GM19043 (cell line): ENCODE results near the gene STARD13.

ENCODE experiments used
- ATAC-seq: cut with Tn5 transposase; IDR thresholded peaks from one replicate; pipeline ENCODE4 v1.9.1; 2021; ENCODE audit warnings: low read depth; ENCODE audit not compliant: unreplicated experiment

STARD13 gene

DNA sequence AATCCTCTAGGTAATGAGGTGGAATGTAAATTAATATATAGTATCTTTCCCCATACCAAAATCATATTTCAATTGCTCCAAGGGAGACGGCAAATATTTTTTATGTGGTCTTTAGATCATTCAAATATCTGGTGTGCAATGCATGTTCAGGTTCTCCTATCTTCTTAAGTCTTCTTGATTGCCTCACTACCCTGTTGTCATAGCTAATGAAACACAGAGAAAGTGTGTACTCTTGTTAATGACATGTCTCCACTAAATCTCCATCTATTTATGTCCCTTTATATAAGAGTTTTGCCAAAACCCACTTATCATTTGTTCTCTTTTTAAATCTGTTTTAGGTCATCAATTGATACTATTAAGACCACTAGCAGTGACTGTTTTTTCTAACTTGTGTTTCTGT is 6.6 kb downstream of the STARD13 start:
- no peak for ATAC-seq

- no peak for ATAC-seq
Observed at GRCh38 chr13:33277946-33278345, 7.6 kb downstream of the STARD13 start.

DNA sequence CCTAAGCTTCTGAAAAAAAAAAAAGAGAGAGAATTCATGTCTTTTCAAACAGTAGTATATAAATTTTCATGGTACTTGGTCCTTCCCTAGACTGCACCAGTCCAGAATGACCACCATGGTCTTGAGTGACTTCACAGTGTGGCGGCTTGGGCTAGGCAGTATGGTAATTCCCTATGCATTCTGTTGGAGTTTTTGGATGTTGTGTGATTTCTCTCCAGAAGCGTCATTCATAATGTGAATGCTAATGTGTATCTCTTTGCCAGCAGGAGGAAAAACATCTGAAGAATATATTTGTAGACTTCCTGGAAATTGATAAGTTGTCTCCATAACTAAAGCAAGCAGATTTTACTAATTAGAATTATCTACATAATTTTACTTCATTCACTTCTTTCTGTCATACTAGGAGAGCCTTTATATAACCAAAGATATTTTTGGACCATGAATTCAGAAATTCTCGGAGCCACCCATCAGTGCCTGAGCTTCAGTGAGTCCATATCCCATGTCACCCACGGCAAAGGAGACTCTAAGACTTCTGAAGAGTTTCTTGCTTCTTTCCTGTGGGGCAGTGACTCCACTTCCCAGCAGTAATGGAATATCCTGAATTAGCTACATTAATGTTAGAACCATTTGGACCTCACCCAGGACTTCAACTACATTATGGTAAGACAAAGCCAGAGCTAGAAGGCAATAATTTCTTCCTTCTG is 8.4 kb downstream of the STARD13 start:
- no peak for ATAC-seq

DNA sequence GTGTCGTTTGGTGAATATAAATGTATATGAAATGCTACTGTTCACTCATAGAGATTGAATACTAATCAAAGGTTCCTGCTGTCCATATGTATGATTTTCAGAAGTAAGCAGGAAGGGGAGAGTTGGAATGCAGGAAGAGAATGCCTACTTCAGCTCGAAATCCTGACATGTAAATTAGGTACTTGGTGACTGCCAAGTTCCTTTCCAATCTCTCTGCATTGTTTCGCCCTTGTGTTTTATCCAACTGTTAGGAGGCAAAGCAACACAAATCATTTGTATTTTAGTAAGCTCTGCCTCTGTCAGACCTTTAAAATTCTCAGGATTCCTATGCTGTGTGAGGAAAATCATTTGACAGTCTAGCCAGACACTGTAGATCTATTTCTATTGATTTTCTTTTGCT is 9.0 kb downstream of the STARD13 start:
- ATAC-seq: no peak

DNA sequence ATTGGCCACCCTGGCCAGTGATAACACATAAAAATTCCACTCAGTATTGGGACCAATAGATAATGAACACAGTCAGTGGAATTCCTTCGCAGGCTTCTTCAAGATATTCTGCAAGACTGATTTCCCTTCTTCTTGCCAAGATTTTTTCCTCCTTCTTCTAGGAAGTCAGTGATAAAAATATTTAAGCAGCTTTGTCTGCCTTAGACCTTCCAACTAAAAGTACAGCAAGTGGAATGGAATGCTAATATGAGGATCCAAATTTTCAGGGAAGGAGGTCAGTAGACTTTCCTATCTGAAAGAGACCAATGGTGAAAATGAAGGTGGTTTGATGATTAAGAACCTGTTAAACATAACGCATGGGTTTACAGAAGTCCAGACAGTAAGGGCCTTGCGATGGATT is 9.6 kb downstream of the STARD13 start:
- no peak for ATAC-seq

DNA sequence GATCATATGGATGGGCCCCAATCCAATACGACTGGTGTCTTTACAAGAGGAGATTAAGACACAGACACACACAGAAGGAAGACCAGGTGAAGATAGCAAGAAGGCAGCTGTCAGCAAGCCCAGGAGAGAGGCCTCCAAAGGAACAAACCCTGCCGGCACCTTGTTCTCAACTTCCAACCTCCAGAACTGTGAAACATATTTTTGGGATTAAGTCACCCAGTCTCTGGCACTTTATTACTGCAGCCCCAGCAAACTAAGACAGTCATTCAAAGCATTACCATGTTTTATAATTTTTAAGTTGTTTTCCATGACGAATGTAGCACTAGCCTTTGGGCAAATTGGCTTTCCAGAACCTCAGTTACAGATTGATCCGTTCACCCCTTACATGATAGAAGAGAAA is 11.3 kb downstream of the STARD13 start:
- ATAC-seq: no peak

DNA sequence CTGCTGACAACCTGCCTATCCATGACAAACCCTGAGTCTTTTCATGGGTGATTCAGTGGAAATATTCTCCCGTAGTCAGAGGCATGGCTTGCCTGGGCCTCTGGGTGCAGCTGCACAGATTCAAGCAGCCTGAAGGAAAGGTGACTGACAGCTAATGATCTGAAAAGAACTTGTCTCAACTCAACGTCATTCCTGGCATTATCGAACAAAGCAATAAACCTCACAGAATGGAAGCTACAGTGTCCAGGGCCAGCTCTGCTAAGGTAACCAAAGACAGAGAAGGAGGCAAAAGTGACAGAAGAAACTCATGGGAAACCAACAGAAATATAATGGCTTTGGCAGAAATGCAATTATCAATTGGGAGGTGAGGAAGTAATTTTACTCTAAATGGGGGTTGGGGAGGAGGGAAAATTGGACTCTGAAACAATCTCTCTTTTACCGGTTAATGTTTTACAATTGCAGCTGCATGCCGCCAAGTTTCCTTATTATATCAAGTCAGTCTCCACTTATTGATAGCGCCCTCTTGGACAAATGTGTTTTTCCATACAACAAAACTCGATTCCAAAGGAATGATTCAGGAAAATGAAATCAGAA is 12.9 kb downstream of the STARD13 start:
- no peak for ATAC-seq

- no peak for ATAC-seq
Observed at GRCh38 chr13:33271759-33272158, 13.8 kb downstream of the STARD13 start.

DNA sequence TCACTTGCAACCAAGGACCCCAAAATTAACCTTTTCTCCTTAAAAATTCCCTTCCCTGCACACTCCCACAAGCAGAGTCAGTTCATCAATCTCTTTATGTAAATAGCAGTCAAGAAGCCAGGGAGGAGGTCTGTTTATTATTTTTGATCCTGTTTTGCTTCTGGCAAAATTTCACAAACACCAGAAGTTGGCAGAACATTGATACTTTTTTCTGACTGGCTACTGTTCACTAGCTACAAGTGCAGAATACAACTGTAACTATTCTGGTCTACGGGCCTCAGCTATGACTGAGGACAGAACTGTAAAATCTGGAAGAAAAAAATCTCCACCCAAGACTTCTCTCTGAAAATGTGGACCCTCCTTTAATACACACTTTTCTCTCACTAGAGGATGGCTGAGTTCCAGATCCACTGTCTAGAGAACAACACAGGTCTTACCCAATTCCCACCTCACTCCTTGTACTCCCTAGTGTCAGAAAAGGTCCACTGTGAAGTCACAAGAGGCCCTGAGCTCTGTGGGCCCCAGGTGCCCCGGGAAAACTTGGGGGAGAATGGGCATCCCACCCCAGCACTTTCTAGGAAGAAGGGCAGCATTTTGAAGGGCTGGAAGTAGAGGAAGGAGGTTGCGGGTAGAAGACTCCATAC is 14.5 kb downstream of the STARD13 start:
- no peak for ATAC-seq

- ATAC-seq: no peak
Observed at GRCh38 chr13:33265607-33266006, 19.9 kb downstream of the STARD13 start.

GRCh38 chr13:33265133-33265532 is 20.4 kb downstream of the STARD13 start:
- no peak for ATAC-seq

- ATAC-seq: no peak
Observed at GRCh38 chr13:33264620-33264978, 21.0 kb downstream of the STARD13 start.

GRCh38 chr13:33263976-33264619 is 21.5 kb downstream of the STARD13 start:
- no peak for ATAC-seq

DNA sequence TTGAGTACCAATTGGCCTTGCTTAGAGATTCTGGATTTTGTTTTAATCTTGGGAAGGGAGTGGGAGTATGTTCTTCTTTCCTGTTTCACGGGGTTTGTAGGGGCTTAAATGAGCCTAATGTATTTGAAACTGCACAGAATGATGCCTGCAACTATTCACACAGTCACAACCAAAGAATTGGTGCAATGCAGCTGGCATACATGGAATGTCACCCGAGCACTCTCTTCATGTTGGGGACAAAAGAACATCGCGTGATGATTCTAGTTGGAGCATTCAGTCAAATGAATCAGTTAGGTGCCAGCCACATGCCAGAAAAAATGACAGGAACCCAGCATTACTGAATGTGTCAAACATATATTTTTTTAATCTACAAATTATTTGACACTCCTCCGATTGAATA is 22.1 kb downstream of the STARD13 start:
- ATAC-seq: no peak

DNA sequence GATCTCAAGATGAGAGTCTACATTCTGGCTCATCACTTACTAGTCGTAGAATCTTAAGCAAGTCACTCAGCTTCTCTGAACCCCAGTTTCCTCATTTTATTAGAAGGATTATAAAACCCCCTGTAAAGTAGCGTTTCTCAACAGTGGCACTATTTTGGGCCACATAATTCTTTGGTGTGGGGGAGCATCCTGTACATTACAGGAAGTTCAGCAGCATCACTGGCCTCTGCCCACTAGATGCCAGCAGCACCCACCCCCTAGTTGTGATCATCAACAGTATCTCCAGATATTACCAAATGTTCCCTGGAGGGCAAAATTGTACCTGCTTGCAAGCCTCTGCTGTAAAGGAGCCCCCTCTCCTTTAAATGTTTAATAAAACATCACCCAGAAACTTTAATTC is 22.6 kb downstream of the STARD13 start:
- no peak for ATAC-seq

DNA sequence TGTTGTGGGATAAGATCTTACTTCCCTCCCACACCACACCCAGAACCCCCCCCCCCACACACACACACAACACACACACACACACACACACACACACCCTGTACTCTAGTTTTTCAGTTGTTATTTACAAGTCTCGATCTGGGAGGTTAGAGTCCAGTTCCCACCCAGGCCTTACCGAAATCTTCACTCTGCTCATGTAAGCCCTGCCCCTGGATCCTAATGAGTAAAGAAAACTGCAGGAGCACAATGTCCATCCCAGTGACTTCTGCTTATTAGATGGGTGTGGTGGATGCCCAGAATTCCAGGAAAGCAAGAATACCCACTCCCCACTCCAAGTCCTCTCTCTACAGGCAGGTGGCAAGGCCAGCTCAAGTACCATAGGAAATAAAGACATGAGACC is 23.0 kb downstream of the STARD13 start:
- ATAC-seq: no peak

DNA sequence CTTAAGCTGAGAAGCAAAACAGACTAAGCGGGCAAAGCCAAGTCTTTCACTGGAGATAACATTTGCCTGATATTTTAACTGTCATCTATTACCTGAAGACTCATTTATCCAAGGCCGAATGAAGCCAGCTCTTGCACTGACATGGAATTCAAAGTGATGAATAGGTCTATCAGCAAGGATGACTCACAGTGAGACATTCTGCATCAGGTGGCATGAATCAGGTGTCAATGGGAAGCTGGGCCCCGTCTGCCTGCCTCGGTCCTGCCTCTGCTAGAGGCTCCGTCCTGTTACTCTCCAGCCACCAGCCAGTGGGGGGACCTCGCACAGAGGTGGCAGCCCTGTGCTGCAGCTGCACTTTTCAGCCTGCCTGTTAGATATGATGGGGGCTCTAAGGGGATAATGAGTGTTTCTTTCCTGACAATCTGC is 23.5 kb downstream of the STARD13 start:
- no peak for ATAC-seq

DNA sequence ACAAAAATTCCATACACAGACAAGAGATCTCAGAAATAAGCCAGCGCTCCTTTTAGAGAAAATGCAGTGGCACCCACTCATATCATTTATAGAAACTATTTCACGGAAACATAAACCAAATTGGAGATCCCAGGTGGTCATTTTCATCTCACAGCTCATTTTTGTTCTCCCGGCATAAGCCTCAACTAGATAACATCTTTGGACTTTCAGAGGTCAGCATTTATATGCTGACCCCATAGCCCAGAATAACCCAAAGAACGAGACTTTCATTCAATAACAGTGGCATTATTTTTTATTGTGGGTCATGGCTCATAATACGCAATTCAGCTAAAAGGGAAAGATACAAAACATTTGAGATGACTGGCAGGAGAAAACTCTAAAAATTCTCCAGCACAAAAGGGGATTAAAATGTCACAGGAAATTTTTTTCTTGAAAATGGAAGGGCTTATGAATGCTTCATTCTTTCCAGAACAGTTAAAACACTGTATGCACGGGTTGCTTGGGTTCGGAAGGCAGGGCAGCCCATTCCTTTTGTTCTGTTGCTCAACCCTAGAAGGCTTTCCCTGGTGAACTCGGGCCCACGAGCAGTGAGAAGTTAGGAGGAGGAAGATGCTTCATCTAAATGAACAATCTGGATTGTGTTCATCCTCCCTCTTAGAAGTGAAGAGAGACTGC is 24.0 kb downstream of the STARD13 start:
- no peak for ATAC-seq

DNA sequence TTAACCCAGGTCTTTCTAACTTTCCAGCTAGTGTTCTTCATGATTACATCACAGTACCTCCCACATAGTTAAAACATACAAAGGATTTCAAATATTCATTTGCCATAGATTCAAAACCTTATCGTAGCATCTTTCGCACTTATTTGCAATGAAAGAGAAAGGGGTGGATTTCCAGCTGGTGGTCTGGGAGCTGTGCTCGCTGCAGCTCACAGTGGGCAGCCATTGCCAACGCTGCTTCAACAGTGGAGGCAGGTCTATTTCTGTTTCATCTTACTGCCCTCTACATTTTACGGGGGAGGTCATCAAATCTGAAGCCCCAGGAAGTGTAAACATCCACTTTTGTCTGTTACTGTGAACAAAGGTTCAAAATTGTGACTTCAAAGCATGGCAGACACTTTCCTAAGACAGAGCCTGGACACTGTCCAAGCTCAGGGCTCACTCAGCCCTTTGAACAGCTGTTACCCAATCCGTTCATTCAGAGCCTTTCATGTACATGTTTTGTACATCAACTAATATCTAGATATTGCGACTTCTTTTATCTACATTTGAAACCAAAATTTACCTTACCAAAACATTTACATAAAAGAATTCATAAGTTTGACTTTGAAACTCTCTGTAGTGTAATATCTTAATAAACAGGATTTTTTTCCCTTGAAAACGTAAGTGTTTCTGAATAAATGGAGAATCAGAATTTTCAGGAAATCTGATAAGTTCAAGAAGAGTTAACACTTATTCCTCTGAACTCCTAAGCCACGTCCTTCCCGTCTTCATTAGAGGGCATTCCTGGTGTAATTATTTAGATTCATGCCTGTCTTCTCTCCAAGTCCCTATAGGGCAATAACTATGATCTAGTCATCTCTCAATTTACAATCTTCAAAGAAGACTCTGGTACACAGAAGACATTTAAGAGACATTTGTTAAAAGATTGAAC is 25.1 kb downstream of the STARD13 start:
- ATAC-seq: no peak

DNA sequence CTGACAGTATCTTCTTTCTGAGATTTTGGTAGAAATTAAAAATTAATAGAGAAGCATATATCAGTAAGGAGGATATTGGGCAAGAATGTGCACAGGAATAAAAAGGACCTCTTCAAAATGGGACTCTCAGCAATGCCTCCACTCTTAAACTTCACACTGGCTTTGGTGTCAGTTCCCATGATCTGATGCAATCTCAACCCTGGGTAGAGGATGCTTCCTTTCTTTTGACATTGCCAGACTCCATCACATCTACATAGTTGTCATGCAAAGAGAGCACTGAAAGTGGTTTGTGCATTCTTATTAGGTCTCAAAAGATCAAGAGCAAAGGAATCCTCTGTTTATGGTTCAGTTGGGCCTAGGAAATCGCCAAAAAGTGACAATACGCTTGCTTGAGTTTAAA is 26.3 kb downstream of the STARD13 start:
- ATAC-seq: no peak
